CD4-positive, alpha-beta T cell treated with Interleukin-1 beta for 1 hour (primary cell): ENCODE data around the gene HINFP.

ENCODE experiments used
- DNase-seq, 2 donors: peaks; one replicate each; pipeline ENCODE4 v3.0.0-alpha.2; 2020 to 2022

The HINFP gene

GRCh38 chr11:119121008-119121810 is at the start of gene HINFP:
HINFP (plus strand) TSS chr11:119121580; CDS start chr11:119126945, 5,365 bp downstream.
- peak; percentile 99 to 100 for DNase-seq

DNA sequence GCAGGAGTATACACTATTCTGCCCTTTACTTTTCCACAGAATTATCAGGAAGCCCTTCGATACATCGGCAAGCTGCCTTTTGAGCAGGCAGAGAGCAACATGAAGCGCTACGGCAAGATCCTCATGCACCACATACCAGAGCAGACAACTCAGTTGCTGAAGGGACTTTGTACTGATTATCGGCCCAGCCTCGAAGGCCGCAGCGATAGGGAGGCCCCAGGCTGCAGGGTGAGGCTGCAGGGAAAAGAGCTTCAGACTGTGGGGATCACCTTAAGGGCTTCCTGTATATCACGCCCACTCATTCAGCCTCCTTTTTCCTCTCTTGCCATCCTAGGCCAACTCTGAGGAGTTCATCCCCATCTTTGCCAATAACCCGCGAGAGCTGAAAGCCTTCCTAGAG is 43.5 kb upstream of the HINFP start:
- DNase-seq: no peak

- DNase-seq: no peak
These were observed 42.5 kb upstream of the HINFP start for GRCh38 chr11:119078675-119079420.

DNA sequence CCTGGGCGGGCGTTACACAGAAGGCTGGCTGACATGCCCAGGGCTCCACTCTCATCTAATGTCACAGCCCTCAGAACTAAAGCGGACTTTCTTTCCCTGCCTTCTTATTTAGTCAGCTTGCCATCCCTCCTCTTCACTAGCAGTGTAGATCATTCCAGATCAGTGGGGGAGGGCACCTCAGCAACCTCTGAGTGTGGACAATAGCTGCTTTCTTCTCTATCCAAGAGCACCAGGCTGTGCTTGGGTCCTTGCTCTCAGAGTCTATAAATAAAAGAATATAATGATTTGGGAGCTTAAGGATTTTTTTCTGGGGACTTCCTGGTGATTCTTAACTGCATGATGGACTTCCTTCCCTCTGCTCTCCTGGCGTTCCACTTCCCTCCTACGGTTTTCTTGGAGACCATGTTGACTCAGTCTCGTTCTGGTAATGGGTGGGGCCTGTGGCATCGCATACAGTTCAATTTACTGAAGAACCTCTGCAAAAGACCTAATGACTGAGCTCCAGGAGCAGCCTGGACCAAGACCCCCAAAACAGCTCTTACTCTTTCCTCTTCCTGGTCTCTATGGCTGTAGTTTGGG is 39.6 kb upstream of the HINFP start:
- DNase-seq: no peak

- DNase-seq: peak; percentile 92 to 93
These were observed 36.5 kb upstream of the HINFP start, which contains the start of gene HMBS for GRCh38 chr11:119084663-119085436. HMBS (plus strand) TSS chr11:119084881; CDS start chr11:119085034, 153 bp downstream.

DNA sequence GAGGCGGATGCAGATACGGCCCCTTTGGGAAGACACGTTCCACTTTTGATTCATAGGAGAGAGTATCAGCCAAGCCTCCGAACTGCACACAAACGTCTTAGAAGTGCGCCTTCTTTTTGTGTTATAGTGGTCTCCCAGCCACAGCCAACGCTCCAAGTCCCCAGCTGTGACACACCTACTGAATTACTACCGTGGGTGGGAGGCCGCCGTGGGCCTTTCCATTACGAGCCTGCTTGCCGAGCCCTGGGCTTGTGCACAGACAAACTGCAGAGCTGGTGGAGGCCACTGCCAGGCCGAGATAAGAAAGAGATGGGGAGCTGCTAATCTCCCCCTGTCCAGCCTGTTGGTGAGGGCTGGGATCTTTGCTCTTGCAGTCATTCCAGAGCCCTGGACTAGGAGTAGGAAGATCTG is 35.9 kb upstream of the HINFP start:
- DNase-seq: no peak

- DNase-seq: no peak
These were observed 34.3 kb upstream of the HINFP start for GRCh38 chr11:119087123-119087522.

GRCh38 chr11:119087747-119088241 is 33.6 kb upstream of the HINFP start:
- DNase-seq: no peak

GRCh38 chr11:119088406-119088805 is 33.0 kb upstream of the HINFP start:
- no peak for DNase-seq

DNA sequence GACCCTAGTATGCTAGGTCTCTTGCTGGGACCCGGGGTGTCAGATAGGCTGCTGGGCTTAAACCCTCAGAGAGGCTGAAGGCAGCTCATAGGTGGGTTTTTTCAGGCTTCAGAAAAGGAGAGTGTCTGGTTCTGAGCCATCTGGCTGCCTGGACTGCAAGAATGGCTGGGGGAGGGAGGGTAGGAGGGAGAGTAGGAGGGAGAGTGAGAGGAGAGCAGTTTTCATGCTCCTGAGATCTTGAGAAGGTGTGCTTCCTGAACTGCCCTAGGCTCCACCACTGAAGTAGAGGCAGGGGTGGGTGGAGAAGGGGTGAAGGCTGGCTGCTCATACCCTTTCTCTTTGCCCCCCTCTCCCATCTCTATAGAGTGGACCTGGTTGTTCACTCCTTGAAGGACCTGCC is 32.1 kb upstream of the HINFP start:
- no peak for DNase-seq

DNA sequence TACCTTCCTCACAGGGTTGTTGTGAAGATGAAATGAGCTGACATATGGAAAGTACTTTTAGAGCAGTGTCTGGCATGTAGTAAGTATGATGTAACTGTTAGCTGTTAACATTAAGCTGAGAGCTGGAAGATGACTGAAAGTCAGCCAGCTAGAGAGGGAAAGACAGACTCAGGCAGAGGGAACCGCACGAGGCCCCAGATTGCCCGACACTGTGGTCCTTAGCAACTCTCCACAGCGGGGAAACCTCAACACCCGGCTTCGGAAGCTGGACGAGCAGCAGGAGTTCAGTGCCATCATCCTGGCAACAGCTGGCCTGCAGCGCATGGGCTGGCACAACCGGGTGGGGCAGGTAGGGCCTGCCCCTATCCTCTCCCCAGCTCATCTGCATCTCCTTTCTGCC is 30.2 kb upstream of the HINFP start:
- DNase-seq: no peak

DNA sequence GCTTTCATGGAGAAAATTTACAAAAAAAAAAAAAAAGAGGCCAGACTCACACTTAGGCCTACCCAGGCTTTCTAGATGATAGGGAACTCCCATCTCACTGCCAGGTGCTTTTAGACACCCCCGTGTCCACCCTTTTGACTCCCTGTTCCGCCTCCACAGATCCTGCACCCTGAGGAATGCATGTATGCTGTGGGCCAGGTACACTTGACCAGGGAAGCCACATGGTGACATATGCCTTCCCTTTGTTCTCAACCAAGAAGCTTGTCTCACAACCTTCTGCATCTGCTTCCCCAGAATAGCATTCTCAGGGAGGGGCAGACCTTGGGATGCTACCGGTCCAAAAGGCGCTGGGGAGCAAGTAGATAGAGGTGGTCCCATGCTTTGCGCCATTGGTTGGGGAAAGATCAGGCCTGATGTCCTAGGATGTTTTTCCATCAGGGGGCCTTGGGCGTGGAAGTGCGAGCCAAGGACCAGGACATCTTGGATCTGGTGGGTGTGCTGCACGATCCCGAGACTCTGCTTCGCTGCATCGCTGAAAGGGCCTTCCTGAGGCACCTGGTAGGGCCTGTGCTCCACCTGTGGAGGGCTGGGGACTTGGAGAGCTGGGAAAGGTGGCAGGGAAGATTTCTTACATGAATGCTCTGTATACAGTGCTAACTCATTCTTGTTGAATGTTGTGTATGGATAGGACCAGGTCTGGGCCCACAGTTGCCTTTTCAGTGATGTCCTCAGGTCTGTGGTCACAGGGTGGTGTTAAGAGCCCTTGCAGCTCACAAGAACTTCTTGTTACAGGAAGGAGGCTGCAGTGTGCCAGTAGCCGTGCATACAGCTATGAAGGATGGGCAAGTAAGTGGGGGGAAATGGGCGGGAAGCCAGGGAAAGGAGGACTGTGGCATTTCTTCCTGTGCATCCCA is 29.2 kb upstream of the HINFP start:
- DNase-seq: no peak

GRCh38 chr11:119092880-119093842 is 28.2 kb upstream of the HINFP start:
- no peak for DNase-seq

GRCh38 chr11:119093942-119094815 is 27.2 kb upstream of the HINFP start:
- DNase-seq: peak; percentile 39 to 44

DNA sequence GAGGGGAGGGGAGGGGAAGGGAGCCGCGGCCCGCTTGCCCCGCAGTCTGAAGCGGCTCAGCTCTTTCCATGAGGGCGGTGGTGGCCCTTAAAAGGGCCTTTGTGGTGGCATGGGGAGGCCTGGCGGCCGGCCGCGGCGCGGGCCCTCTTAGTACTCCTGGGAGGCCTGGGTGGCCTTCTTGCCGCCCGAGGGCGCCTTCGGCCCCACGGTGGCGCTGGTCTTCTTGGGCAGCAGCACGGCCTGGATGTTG is 26.6 kb upstream of the HINFP start:
- DNase-seq: peak; percentile 71 to 81

- DNase-seq: peak; percentile 100
These were observed 26.1 kb upstream of the HINFP start for GRCh38 chr11:119095066-119095880.

GRCh38 chr11:119099711-119100110 is 21.7 kb upstream of the HINFP start:
- DNase-seq: no peak

GRCh38 chr11:119100246-119100970 is 21.0 kb upstream of the HINFP start:
- no peak for DNase-seq
